ENCODE data around the gene ZCCHC8. TPM values are rescaled to one million over a fixed set of nuclear protein-coding genes. Genes with fewer than 3 reads are reported as not detected.

ZCCHC8 gene
- total and polyA plus RNA-seq, 7 donors = 10.2 to 21.4 (median 16.8) TPM

GRCh38 chr12:122506393-122506938 is 5.7 kb upstream of the ZCCHC8 start:
- Histone ChIP-seq H3K4me3 (no peak overlapping the region), H3K36me3 (peaks cover 56 to 90% (median 72%) of the 10 kb centered on the region in 4 donors), H3K27me3 (no peaks in the 10 kb centered on the region), H3K27ac (no peak overlapping the region), H3K4me1 (peaks cover 0 to under 1% (median under 1%) of the 10 kb centered on the region in 4 donors), H3K9me3 (no peaks in the 10 kb centered on the region)
- TF ChIP-seq CTCF (IDR thresholded peaks at IDR 0.05) = no peak
- intact Hi-C loops (cut with DNase I) = no loop called here
- WGBS, 2 donors = 91 to 94% methylated on average over 5 of the region's 5 CpGs
- no peak for DNase-seq

- TF ChIP-seq POLR2AphosphoS5 (IDR thresholded peaks at IDR 0.05) (no peak), EP300 (IDR thresholded peaks at IDR 0.05) (no peak), POLR2A (IDR thresholded peaks at IDR 0.05) (no peak), CTCF (IDR thresholded peaks at IDR 0.05) (no peak)
Measured at GRCh38 chr12:122505419-122506051, 4.8 kb upstream of the ZCCHC8 start.

GRCh38 chr12:122503783-122504590 is 3.3 kb upstream of the ZCCHC8 start:
- intact Hi-C loops (cut with DNase I) = loop anchor here (5.0 kb wide), 1 partner anchor 237 kb away; the partner anchor contains the start of gene VPS33A
- TF ChIP-seq EP300 (IDR thresholded peaks at IDR 0.05) (no peak), POLR2AphosphoS5 (IDR thresholded peaks at IDR 0.05) (no peak), POLR2A (IDR thresholded peaks at IDR 0.05) (no peak), CTCF (IDR thresholded peaks at IDR 0.05) (no peak)
- peaks cover 39 to 66% (median 48%) of the 10 kb centered on the region in 4 donors for H3K36me3 ChIP-seq
- H3K4me1 ChIP-seq = peaks cover 0 to 13% (median 13%) of the 10 kb centered on the region in 4 donors
- no peak for DNase-seq
- no peak overlapping the region for H3K27ac ChIP-seq
- no peak overlapping the region for H3K4me3 ChIP-seq
- H3K9me3 ChIP-seq = no peaks in the 10 kb centered on the region
- WGBS, 2 donors = 69 to 86% methylated on average over 6 of the region's 6 CpGs
- no peaks in the 10 kb centered on the region for H3K27me3 ChIP-seq

More at GRCh38 chr12:122505419-122506051, 4.8 kb upstream of the ZCCHC8 start:
- H3K4me1 ChIP-seq = peaks cover 0 to 5% (median 5%) of the 10 kb centered on the region in 4 donors
- intact Hi-C loops (cut with DNase I) = no loop called here
- 86 to 90% methylated on average over 11 of the region's 11 CpGs for whole genome bisulfite sequencing, 2 donors
- H3K27me3 ChIP-seq = no peaks in the 10 kb centered on the region
- peaks cover 49 to 81% (median 63%) of the 10 kb centered on the region in 4 donors for H3K36me3 ChIP-seq
- DNase-seq = no peak
- H3K27ac ChIP-seq = no peak overlapping the region
- H3K4me3 ChIP-seq = no peak overlapping the region
- H3K9me3 ChIP-seq = no peaks in the 10 kb centered on the region

- Histone ChIP-seq H3K4me1 (peaks cover 0 to 21% (median 20%) of the 10 kb centered on the region in 4 donors), H3K27me3 (no peaks in the 10 kb centered on the region), H3K27ac (no peak overlapping the region), H3K36me3 (peaks cover 38 to 58% (median 41%) of the 10 kb centered on the region in 4 donors), H3K9me3 (no peaks in the 10 kb centered on the region), H3K4me3 (no peak overlapping the region)
- no peak for DNase-seq
- intact Hi-C loops (cut with DNase I) = loop anchor here (5.0 kb wide), 1 partner anchor 236 kb away; the partner anchor contains the start of gene VPS33A
- 86 to 90% methylated on average over 3 of the region's 3 CpGs for WGBS, 2 donors
- TF ChIP-seq CTCF (IDR thresholded peaks at IDR 0.05) (no peak), EP300 (IDR thresholded peaks at IDR 0.05) (no peak), POLR2AphosphoS5 (IDR thresholded peaks at IDR 0.05) (peak in 3 of 4 donors; percentile 11 to 46 (median 25)), POLR2A (IDR thresholded peaks at IDR 0.05) (no peak)
Measured at GRCh38 chr12:122503147-122503751, 2.5 kb upstream of the ZCCHC8 start.

Measured in sigmoid colon (tissue), 7 donors.